ENCODE measurements around the gene CDYL2.
"Not testable (repeated sequence)": the region's sequence is repeated elsewhere in the genome, so short reads cannot be mapped to it uniquely, and the experiment has no call there.

CDYL2 gene

DNA sequence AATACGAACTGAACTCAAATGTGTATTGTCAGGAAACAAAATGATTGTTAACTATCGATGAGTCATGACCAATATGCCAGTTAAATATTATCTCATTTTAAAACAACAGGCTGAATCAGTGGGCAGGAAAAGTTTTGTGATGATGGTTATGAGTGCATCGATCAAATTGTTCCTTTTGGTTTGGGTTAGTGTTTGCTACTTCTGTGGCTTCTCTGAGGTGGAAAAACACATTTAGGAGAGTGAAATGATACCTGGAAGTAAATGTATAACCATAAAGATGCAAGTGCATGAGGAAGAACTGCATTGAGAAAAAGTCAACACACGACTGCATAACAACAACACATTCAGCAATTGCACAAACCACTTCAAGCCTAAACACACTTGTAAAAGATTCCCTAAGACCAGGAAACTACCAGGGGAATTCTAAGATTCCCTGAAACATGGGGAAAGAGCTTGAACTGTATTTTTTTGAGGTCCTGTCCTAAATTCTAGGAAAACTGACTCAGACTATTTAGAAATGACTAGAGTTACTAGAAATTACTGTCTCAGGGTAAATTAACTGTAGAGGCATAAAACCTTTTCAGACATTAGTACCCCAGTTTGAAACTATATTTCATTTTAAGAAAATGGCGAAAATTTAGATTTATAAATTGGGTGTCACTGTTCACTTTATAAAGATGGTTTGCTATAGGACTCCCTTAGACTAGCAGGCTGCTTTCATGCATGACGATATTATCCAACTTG is 44.8 kb downstream of the CDYL2 start:
- no peak overlapping the region for H3K4me3 ChIP-seq (ENCODE audit: low read length)
- no peak for DNase-seq (ENCODE audit: low read depth, low spot score)

DNA sequence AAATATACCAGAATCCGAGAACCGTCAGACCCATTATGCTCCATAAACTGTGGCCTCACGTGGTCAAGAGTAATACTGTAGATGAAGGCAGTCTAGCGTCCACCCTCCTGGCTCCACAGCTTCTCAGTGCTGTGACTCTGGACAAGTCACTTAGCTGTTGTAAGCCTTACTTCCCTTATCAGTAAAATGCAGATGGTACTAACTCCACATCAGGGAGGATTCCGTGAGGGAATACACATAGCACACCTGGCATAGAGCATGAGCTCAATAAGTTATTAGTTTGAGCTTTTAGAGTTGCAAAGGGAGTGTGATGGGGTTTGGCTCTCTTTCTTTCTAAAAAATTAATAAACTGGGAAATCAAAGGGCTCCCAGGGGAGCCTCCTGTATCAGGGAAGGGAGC is 49.9 kb downstream of the CDYL2 start:
- H3K4me3 ChIP-seq (ENCODE audit: low read length) = no peak overlapping the region
- DNase-seq (ENCODE audit: low read depth, low spot score) = no peak

DNA sequence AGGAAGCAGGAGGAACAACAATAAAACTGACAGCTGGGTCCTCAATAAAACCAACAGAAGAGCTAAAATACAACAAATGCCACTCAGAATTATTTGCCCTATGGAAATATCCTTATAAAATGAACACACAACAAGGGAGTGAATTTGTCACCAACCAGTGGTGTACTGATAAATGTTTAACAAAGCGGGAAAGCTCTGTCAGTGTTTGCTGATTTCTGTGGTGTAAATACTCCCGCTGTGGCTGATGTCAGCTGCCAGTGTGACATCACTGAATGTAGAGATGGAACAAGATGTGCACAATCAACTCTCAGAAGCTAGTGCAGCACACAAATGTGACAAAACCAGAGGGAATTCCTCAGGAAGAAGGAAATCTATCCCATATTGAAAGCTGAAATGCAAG is 51.9 kb downstream of the CDYL2 start:
- no peak for DNase-seq (ENCODE audit: low read depth, low spot score)
- H3K4me3 ChIP-seq (ENCODE audit: low read length) = no peak overlapping the region

DNA sequence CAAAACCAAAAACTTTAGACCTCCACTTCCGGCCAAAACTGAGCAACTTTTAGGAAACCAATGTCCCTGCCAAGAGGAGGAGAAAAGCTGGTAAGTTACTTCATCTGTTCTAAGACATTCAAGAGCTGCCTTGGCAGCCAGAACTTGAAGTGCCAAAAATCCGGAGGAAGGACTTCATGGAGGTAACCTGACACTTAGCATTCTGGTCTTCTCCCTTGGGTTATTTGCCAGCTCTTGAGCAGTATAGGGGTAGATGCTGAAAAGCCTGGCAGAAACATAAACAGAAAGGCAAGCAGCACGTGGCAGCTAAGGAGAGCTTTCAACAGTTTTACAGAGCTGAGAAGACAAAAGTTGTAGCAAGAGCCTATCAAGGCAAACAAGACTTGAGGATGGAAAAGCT is 53.2 kb downstream of the CDYL2 start:
- H3K4me3 ChIP-seq (ENCODE audit: low read length) = no peak overlapping the region
- no peak for DNase-seq (ENCODE audit: low read depth, low spot score)

DNA sequence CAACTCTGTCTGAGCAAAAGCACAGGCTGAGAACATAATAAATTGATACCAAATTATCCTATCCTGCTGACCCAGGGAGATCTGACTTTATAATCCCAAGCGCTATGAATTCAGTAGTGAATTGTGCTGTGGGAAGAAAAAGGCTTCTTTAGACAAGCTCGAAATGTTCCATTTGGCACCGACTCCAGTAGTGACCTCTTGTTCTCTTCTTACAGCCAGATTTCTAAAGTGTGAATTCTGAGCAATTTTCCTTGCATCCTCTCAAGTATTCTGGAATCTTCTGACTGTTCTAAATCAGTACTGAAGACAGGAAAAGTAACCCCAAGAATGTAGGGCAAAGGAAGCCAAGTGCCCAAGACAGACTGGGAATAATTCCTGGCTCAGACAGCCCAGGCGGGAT is 58.2 kb downstream of the CDYL2 start:
- no peak overlapping the region for H3K4me3 ChIP-seq (ENCODE audit: low read length)
- DNase-seq (ENCODE audit: low read depth, low spot score) = no peak

DNA sequence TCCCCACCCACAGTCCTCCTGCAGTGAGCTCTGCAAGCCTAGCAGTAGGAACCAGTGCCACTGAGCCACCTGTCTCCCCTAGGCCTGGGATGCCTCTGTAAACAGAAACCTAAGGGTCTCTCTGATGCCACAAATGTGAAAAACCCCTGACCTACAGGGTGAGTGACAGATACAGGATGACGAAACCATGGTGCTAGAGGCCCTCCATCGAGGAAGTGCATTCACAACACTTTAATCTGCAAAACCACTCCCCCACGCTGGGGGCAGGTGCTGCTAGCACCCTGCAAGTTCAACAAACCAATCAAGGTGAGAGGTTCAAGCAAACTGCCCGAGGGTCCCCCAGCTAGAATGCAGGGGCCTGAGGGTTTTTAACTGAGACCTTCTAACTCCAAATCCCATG is 59.5 kb downstream of the CDYL2 start:
- DNase-seq (ENCODE audit: low read depth, low spot score) = no peak
- H3K4me3 ChIP-seq (ENCODE audit: low read length) = no peak overlapping the region

DNA sequence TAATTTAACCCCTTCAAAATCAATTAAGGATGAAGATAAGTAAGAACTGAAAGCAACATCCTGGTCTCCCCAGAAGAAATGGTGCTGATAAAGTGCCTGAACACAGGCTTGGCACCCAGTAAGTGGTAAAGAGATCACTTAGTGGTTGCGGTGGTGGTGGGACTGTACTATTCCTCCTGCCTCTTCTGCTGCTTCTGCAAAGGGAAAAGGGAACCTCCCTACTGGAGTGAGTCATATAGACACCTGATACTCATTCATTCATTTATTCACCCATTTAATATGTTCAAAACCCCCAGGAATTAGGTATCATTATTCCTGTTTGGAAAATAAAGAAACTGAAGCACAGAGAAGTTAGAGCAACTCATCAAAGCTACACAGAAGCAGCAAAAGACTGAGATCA is 60.6 kb downstream of the CDYL2 start:
- DNase-seq (ENCODE audit: low read depth, low spot score) = no peak
- H3K4me3 ChIP-seq (ENCODE audit: low read length) = no peak overlapping the region

DNA sequence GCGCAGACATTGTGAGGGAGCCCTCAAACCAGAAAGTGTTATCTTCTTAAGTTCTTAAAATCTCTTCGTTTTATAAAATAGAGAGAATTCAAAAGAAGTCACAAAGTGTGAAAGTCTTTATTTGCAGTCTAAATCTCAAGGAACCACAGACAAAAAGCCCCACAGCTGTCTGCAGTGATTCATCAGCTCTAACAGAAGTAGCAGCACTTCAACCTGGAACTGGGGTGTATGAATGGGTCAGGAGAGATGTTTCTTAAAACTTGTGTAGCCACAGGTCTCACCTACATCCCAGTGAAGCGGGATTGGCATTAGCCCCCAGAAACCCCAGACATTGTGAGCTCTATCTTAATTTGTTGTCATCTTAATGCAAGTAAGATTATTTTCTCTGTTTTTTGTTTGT is 61.1 kb downstream of the CDYL2 start:
- DNase-seq (ENCODE audit: low read depth, low spot score) = no peak
- no peak overlapping the region for H3K4me3 ChIP-seq (ENCODE audit: low read length)

DNA sequence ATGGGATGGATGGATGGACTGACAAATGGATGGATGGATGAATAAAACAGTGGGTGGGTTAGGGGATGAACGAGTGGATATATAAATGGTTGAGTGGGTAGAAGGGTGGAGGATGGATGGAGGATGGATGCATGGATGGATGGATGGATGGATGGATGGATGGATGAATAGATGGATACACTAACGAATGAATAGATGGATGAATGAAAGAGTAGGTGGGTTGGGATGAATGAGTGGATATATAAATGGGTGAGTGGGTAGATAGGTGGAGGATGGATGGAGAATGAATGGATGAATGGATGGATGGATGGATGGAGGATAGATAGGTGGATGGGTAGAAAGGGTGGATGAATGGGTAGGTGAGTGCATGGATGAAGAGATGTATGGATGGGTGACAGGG is 62.1 kb downstream of the CDYL2 start:
- DNase-seq (ENCODE audit: low read depth, low spot score) = no peak
- no peak overlapping the region for H3K4me3 ChIP-seq (ENCODE audit: low read length)

DNA sequence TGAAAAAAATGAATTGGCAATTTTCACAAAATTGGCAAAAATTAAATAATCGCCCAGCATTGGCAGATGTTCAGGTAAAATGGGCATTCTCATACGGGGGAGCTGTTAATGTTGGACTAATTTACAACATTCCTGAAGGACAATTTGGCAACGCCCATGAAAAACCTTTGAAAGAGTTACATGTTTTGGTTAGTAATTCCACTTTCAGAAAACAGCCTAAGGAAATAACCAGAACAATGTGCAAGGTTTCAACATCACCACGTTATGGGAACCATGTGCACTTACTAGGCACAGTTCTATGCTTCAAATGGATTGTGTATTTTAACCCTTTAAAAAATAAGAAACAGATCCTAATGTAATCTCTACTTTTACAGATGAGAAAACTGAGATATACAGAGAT is 62.7 kb downstream of the CDYL2 start:
- DNase-seq (ENCODE audit: low read depth, low spot score) = no peak
- no peak overlapping the region for H3K4me3 ChIP-seq (ENCODE audit: low read length)

DNA sequence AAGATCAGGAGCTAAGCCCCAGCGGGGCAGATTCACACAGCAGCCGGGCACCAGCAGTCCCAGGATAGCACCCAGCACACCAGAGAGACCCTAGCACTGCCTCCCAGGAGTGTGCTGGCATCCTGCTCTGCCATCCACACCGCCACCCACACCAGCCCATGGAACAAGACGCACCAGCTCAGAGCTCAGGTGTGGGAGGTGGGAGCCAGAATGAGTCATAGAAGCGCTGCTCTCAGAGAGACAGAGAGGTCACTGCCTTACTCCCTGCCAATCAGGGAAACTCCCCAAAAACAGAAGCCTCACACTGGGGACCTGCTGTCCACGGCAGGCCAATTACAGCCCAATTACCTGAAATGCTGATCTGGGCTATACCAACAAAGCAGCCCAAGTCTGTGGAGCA is 64.9 kb downstream of the CDYL2 start:
- H3K4me3 ChIP-seq (ENCODE audit: low read length) = no peak overlapping the region
- no peak for DNase-seq (ENCODE audit: low read depth, low spot score)

DNA sequence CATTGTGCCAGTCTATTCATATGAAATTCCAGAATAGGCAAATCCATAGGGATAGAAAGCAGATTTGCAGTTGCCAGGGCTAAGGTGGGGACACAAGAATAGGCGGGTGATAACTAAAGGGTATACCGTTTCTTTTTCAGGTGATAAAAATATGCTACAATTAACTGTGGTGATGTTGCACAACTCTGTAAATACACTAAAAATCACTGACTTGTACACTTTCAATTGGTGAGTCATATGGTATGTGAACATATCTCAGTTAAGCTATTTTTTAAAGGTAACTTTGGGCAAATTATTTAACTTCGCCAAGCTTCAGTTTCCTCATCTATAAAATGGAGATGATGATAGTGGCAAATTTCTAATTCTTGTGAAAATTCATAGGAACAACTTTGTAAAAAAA is 65.9 kb downstream of the CDYL2 start:
- no peak for DNase-seq (ENCODE audit: low read depth, low spot score)
- no peak overlapping the region for H3K4me3 ChIP-seq (ENCODE audit: low read length)

DNA sequence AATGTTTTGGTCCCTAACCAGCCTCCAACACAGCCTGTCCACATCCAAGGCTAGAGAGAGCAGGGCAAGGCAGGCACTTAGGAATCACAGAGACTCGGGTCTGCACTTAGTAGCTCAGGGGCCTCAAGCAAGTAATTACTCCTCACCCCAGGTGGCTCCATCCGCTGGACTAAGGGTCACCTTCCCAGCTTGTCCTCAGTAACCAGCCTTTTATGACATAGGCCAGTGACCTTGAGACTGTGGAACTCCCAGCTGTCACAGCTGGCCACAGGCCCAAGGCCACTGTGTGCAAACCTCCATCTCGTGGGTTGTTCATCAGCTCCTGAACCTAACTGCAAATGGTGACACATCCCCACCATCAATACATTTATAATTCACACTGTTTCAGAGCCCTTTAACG is 68.6 kb downstream of the CDYL2 start:
- H3K4me3 ChIP-seq (ENCODE audit: low read length) = no peak overlapping the region
- no peak for DNase-seq (ENCODE audit: low read depth, low spot score)

DNA sequence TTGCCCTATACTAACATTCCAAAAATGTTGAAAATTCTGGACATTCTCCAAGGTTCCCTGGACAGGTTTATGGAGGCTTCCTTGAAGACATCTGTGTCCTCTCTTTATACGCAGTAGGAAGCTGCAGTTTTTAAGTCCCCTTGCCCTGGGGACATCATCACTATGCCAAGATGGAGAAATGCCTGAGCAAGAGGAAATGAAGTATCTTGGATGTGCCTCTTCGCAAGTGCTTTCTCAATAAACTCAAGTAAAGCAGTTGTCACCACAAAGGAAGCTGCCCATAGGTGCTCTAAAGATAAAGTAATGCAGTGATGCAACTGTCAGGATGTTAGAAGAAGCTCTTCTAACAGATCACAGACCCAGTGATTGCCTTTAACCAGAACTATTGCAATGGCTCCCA is 71.0 kb downstream of the CDYL2 start:
- DNase-seq (ENCODE audit: low read depth, low spot score) = peak; percentile 34
- H3K4me3 ChIP-seq (ENCODE audit: low read length) = no peak overlapping the region

DNA sequence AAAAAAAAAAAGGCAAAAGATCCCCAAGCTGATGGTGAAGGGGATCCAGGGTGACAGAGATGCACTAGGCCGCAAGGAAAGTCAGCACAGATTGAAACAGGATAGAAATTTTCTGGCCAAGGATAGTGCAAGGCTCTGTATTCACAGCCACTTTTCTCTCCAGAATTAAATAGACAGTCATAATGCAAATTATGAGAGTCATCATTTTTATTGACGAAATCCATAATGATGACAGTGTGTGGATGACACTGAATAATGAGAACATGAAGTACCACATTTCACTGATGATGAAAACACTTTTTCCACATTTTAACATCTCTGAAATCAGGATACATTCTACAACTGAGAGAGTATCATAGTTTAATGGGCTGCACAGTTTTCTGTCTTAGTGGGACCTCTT is 72.5 kb downstream of the CDYL2 start:
- H3K4me3 ChIP-seq (ENCODE audit: low read length) = no peak overlapping the region
- DNase-seq (ENCODE audit: low read depth, low spot score) = no peak

DNA sequence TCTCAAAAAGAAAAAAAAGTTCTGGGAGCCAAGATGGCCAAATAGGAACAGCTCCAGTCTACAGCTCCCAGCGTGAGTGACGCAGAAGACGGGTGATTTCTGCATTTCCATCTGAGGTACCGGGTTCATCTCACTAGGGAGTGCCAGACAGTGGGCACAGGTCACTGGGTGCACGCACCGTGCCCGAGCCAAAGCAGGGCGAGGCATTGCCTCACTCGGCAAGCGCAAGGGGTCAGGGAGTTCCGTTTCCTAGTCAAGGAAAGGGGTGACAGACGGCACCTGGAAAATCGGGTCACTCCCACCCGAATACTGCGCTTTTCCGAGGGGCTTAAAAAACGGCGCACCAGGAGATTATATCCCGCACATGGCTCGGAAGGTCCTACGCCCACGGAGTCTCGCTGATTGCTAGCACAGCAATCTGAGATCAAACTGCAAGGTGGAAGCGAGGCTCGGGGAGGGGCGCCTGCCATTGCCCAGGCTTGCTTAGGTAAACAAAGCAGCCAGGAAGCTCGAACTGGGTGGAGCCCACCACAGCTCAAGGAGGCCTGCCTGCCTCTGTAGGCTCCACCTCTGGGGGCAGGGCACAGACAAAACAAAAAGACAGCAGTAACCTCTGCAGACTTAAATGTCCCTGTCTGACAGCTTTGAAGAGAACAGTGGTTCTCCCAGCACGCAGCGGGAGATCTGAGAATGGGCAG is 77.2 kb downstream of the CDYL2 start:
- DNase-seq (ENCODE audit: low read depth, low spot score); H3K4me3 ChIP-seq (ENCODE audit: low read length): not testable (repeated sequence)

DNA sequence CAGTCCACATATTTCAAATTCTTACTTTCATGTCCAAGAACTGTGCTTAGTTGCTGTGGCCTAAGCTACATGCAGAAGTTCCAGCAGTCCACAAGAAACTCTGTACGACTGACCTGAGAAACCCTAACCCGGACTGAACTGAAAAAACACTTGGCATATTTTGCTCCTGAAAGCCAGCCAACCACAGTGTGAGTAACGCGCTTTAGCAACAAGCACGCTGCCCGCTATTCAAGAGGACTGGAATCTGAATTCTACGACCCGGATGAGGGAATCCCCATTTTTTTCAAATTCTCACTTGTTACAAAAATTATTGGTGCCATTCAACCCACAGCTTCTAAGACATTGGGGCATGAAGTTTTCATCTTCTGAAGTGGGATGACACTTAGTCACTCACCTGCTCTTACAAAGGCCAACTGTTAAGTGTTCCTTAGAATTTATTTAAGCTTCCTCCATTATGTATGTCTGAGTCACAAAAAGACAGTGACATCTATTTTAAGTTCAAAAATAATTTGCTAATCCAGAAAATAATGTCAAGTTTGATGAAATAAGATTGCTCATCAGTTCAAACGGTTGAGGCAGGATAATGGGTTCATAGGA is 78.7 kb downstream of the CDYL2 start:
- no peak for DNase-seq (ENCODE audit: low read depth, low spot score)
- H3K4me3 ChIP-seq (ENCODE audit: low read length) = no peak overlapping the region

DNA sequence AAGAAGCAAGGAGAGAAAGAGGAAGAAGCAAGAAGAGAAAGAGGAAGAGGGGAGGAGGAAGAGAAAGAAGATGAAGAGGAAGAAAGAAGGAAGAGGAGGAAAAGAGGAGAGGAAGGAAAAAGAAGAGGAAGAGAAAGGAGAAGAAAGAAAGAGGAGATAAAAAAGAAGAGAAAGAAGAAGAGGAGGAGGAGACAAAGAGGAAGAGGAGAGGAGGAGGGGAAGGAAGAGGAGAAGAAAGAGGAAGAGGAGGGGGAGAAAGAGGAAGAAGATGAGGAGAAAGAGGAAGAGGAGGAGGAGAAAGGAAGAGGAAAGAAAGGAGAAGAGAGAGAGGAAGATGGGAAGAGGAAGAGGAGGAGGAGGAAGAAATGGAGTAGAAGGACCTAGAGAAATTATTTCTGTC is 80.4 kb downstream of the CDYL2 start:
- no peak overlapping the region for H3K4me3 ChIP-seq (ENCODE audit: low read length)
- DNase-seq (ENCODE audit: low read depth, low spot score) = no peak

DNA sequence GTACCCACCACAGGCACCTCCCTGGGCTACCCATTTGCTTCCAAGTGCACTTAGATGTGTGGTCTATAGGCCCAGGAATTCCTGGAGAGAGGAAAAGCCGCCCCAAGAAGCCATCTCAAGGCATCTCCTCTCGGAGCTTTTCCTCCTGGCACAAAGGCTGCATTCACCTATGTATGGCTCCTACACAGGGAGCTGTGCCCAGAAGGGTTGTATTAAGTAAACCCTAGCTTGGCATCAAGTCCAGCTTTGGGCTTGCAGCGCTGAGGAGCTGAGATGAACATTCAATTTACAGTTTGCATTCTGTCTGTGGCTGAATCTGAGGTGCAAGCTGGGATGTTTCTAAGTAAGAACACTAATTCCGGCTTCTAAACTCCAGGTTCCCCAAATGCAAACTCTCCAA is 81.3 kb downstream of the CDYL2 start:
- H3K4me3 ChIP-seq (ENCODE audit: low read length) = no peak overlapping the region
- DNase-seq (ENCODE audit: low read depth, low spot score) = no peak

DNA sequence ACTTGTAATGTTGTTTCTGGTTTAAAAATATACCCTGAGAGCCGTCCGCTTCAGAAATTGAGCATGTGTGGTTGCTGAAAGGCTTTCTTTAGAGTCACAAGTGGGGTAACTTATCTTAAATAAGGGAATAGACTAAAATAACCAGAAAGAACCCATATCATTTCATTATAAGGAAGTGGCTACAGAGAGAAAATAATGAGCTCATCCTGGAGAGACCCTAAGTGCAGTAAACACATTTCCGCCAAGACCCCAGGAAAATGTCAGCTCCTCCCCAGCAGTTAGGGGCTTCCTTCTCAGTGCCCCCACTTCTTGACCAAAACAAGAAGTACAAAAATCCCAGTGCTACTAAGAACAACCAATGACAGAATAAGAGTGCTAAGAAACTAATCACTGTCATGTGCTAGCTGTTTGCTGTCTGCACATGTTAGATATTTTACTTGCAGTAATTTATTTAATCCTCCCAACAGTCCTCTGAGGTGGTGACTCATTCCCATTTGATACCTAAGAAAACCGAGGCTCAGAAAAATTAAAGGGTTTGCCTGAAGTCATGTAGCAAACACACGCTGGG is 83.5 kb downstream of the CDYL2 start:
- H3K4me3 ChIP-seq (ENCODE audit: low read length) = no peak overlapping the region
- no peak for DNase-seq (ENCODE audit: low read depth, low spot score)
